Heart left ventricle (tissue), 16 donors: ENCODE measurements around the gene TAPBP. TPM values are rescaled to one million over a fixed set of nuclear protein-coding genes. Genes with fewer than 3 reads are reported as not detected.

Experiments used
- ATAC-seq, 4 donors: fragments of 200-7000 bp; cut with Tn5 transposase; one replicate each; pipeline ENCODE4 v1.9.1; 2020 to 2022; ENCODE audit warnings: moderate library complexity in 4 of 4, mild to moderate bottlenecking in 3 of 4, moderate number of reproducible peaks in 1 of 4
- DNase-seq, 5 donors: peaks; one replicate each; pipeline ENCODE4 v3.0.0-alpha.2; 2020
- H3K27ac ChIP-seq, 12 donors: fragments of 200-600 bp; sonication (generic) in 4 of 12; one replicate each; pipeline versions ENCODE4 v1.5.0 to v1.8.0; 2016 to 2022; ENCODE audit warnings: mild to moderate bottlenecking in 2 of 12
- H3K27me3 ChIP-seq, 9 donors: fragments of 200-600 bp; sonication (generic) in 2 of 9; one replicate each; pipeline versions ENCODE4 v1.5.1 to v1.8.0; 2016 to 2022; ENCODE audit warnings: mild to moderate bottlenecking in 3 of 9
- H3K36me3 ChIP-seq, 9 donors: fragments of 200-600 bp; sonication (generic) in 2 of 9; one replicate each; pipeline versions ENCODE4 v1.5.0 to v1.8.0; 2018 to 2022; ENCODE audit warnings: mild to moderate bottlenecking in 2 of 9
- H3K4me1 ChIP-seq, 12 donors: fragments of 200-600 bp; sonication (generic) in 4 of 12; one replicate each; pipeline versions ENCODE4 v1.5.0 to v1.8.0; 2016 to 2022; ENCODE audit warnings: mild to moderate bottlenecking in 3 of 12
- H3K4me3 ChIP-seq, 12 donors: fragments of 200-600 bp; sonication (generic) in 4 of 12; one replicate each; pipeline versions ENCODE4 v1.5.0 to v1.8.0; 2017 to 2022; ENCODE audit warnings: mild to moderate bottlenecking in 9 of 12, moderate library complexity in 4 of 12
- H3K9me3 ChIP-seq, 12 donors: fragments of 200-600 bp; sonication (generic) in 4 of 12; one replicate each; pipeline versions ENCODE4 v1.5.0 to v1.8.0; 2016 to 2022; ENCODE audit warnings: mild to moderate bottlenecking in 1 of 12
- CTCF ChIP-seq, 12 donors: fragments of 200-600 bp; sonication (generic) in 4 of 12; IDR thresholded peaks; one replicate each; pipeline versions ENCODE4 v1.5.0 to v1.8.0; 2018 to 2022; ENCODE audit warnings: antibody characterized with exemption in 12 of 12, mild to moderate bottlenecking in 5 of 12
- POLR2A ChIP-seq, 2 donors: fragments of 450-650 bp; IDR thresholded peaks; one replicate each; pipeline ENCODE4 v1.6.1; 2017; ENCODE audit warnings: antibody characterized with exemption in 2 of 2, mild to moderate bottlenecking in 2 of 2, moderate library complexity in 2 of 2
- WGBS, 4 donors: extraction: QIAGEN DNeasy Blood & Tissue Kit in 2 of 4; methylation state at CpG; one replicate each; pipeline versions ENCODE4 v1.1.5 to v1.1.7; 2013 to 2018; 5-methylcytosine and 5-hydroxymethylcytosine counted together
- intact Hi-C, 10 donors: fragments of 100-400 bp; cut with DNase I; formaldehyde crosslinking; loops; one replicate each; pipeline versions ENCODE4 v1.11.1 to v1.14.2; 2022
- polyA plus RNA-seq, 2 donors: library from polyadenylated mRNA; stranded (reverse); fragments of 200-250 nt; gene quantifications; one replicate each; pipeline ENCODE4 v1.2.3, GENCODE V29; 2013
- total RNA-seq, 9 donors: library from RNA; depleted of rRNA in 2 of 9; stranded (reverse); fragments of >200 nt in 2 of 9; fragmentation: NEBNext Ultra II Directional in 3 of 9; extraction: Animal tissue kit (Norgen Biotek cat#: 25700) in 3 of 9; gene quantifications; one replicate each; pipeline versions ENCODE4 v1.1.0 to v1.2.4, GENCODE V29; 2016 to 2023
- donor health status: ischemic (EF 13 %, LVEDD 7.1; RV severe dilation, severe dysfunction).
- donor health status: healthy with polysubstance abuse.
- donor health status: DM: no; HTN: yes; CAD: no.
- donor health status: DM: no; HTN: no; CAD: no.
- donor health status: ischemic (EF 25% LVEDD 6.9; RV normal size, moderate dysfunction).
- donor health status: ischemic (EF 25% LVEDD 5.7; RV mildly dilated, moderate dysfunction).
- donor health status: healthy.
- donor health status: DM: yes; HTN: yes; CAD: no.
- donor health status: ischemic (EF 35%, LVEDD 5.7; RV mildly dilated, moderate dysfunction).
- donor health status: nonischemic (EF 11% LVEDD 7.7; RV severe dilation, severe dysfunction).
- donor health status: DM: yes; HTN: yes; CAD: no.
- donor health status: PGD.
- donor health status: ischemic (EF 29% LVEDD 5.4; RV normal size, mild dysfunction).
- donor health status: nonischemic (EF 23%, LVEDD 6.1; RV moderate dilation, normal function).

Gene TAPBP
- total and polyA plus RNA-seq, 11 donors, result 28.3 to 248 (median 86.0) TPM

- no peak overlapping the region for H3K27ac ChIP-seq
- H3K36me3 ChIP-seq, result no peaks in the 10 kb centered on the region
- TF ChIP-seq POLR2A (IDR thresholded peaks at IDR 0.05), result no peak
- no peak for TF ChIP-seq CTCF (IDR thresholded peaks at IDR 0.05)
- intact Hi-C loops, result no loop called here
- no peak for ATAC-seq
- no peaks in the 10 kb centered on the region for H3K9me3 ChIP-seq
- H3K4me1 ChIP-seq, result no peaks in the 10 kb centered on the region
- H3K27me3 ChIP-seq, result no peaks in the 10 kb centered on the region
- 88 to 91% (median 89%) methylated on average over 4 of the region's 4 CpGs for WGBS, 4 donors
- no peak for DNase-seq
- H3K4me3 ChIP-seq, result no peak overlapping the region
These were observed 19.8 kb upstream of the TAPBP start for GRCh38 chr6:33333666-33334065.

- no peaks in the 10 kb centered on the region for H3K4me1 ChIP-seq
- ATAC-seq (no peak), DNase-seq (no peak)
- no peak for TF ChIP-seq CTCF (IDR thresholded peaks at IDR 0.05)
- no peak for TF ChIP-seq POLR2A (IDR thresholded peaks at IDR 0.05)
- no peak overlapping the region for H3K4me3 ChIP-seq
- no peaks in the 10 kb centered on the region for H3K36me3 ChIP-seq
- intact Hi-C loops, result no loop called here
- H3K27ac ChIP-seq, result no peak overlapping the region
- H3K9me3 ChIP-seq, result no peaks in the 10 kb centered on the region
- WGBS, 4 donors, result 85 to 92% (median 89%) methylated on average over 10 of the region's 10 CpGs
- H3K27me3 ChIP-seq, result no peaks in the 10 kb centered on the region
These were observed 16.9 kb upstream of the TAPBP start for GRCh38 chr6:33330736-33331135.

GRCh38 chr6:33329058-33329457 is 15.2 kb upstream of the TAPBP start:
- Histone ChIP-seq H3K27ac (no peak overlapping the region), H3K9me3 (no peaks in the 10 kb centered on the region), H3K36me3 (no peaks in the 10 kb centered on the region), H3K27me3 (no peaks in the 10 kb centered on the region), H3K4me3 (no peak overlapping the region), H3K4me1 (peaks cover 0 to 3% (median under 1%) of the 10 kb centered on the region in 12 donors)
- intact Hi-C loops, result no loop called here
- ATAC-seq, result no peak
- TF ChIP-seq POLR2A (IDR thresholded peaks at IDR 0.05) (no peak), CTCF (IDR thresholded peaks at IDR 0.05) (no peak)
- WGBS, 4 donors, result 11 to 36% (median 29%) methylated on average over 3 to 5 of the region's 5 CpGs
- DNase-seq, result no peak

GRCh38 chr6:33324125-33324524 is 10.2 kb upstream of the TAPBP start:
- Histone ChIP-seq H3K4me3 (peak overlapping the region in 10 of 12 donors; percentile 40 to 86 (median 75)), H3K27ac (peak overlapping the region in 5 of 12 donors; percentile 78 to 94 (median 92)), H3K36me3 (peaks cover 0 to 24% (median 22%) of the 10 kb centered on the region in 9 donors), H3K4me1 (peaks cover 3 to 41% (median 29%) of the 10 kb centered on the region in 12 donors), H3K27me3 (no peaks in the 10 kb centered on the region), H3K9me3 (no peaks in the 10 kb centered on the region)
- intact Hi-C loops, result no loop called here
- DNase-seq, result no peak
- WGBS, 4 donors, result 21 to 36% (median 31%) methylated on average over 7 of the region's 7 CpGs
- TF ChIP-seq CTCF (IDR thresholded peaks at IDR 0.05) (no peak), POLR2A (IDR thresholded peaks at IDR 0.05) (no peak)
- ATAC-seq, result no peak
